Inflammatory macrophage treated with lipopolysaccharide for 4 hours (primary cell): Measurements from ENCODE around the gene ATG7.

Experiments used
- DNase-seq: peaks from one replicate; pipeline ENCODE4 v3.0.0-alpha.2; 2020

ATG7 gene

GRCh38 chr3:11367143-11367693 lies 95.0 kb downstream of the ATG7 start:
- peak; percentile 61 for DNase-seq

- no peak for DNase-seq
Observed at GRCh38 chr3:11370191-11370590, 98.0 kb downstream of the ATG7 start.

GRCh38 chr3:11370966-11371365 lies 98.8 kb downstream of the ATG7 start:
- no peak for DNase-seq

GRCh38 chr3:11371747-11372146 lies 99.5 kb downstream of the ATG7 start:
- no peak for DNase-seq

- DNase-seq: no peak
Observed at GRCh38 chr3:11373235-11373634, 101.0 kb downstream of the ATG7 start.

GRCh38 chr3:11373654-11374053 lies 101.5 kb downstream of the ATG7 start:
- peak; percentile 50 for DNase-seq

- DNase-seq: no peak
Observed at GRCh38 chr3:11375333-11376088, 103.3 kb downstream of the ATG7 start.

GRCh38 chr3:11377719-11378118 lies 105.5 kb downstream of the ATG7 start:
- DNase-seq: no peak

- DNase-seq: no peak
Observed at GRCh38 chr3:11379238-11379823, 107.1 kb downstream of the ATG7 start.

GRCh38 chr3:11379824-11380701 lies 107.9 kb downstream of the ATG7 start:
- no peak for DNase-seq

- DNase-seq: no peak
Observed at GRCh38 chr3:11381141-11381540, 108.9 kb downstream of the ATG7 start.

GRCh38 chr3:11381563-11381962 lies 109.4 kb downstream of the ATG7 start:
- DNase-seq: no peak

GRCh38 chr3:11382146-11382745 lies 110.0 kb downstream of the ATG7 start:
- DNase-seq: no peak

GRCh38 chr3:11384074-11384473 lies 111.9 kb downstream of the ATG7 start:
- DNase-seq: no peak

- DNase-seq: no peak
Observed at GRCh38 chr3:11385326-11385725, 113.1 kb downstream of the ATG7 start.

GRCh38 chr3:11385891-11386290 lies 113.7 kb downstream of the ATG7 start:
- no peak for DNase-seq

GRCh38 chr3:11386465-11387113 lies 114.4 kb downstream of the ATG7 start:
- DNase-seq: no peak

- DNase-seq: peak; percentile 71
Observed at GRCh38 chr3:11389386-11390268, 117.4 kb downstream of the ATG7 start.

GRCh38 chr3:11390411-11391131 lies 118.4 kb downstream of the ATG7 start:
- no peak for DNase-seq

GRCh38 chr3:11391174-11391879 lies 119.1 kb downstream of the ATG7 start:
- DNase-seq: no peak
